ENCODE data around the gene VPS8. TPM values are rescaled to one million over a fixed set of nuclear protein-coding genes. Genes with fewer than 3 reads are reported as not detected.

Gene VPS8
- total RNA-seq, 1 experiment from 2014 or later, result 39.7 TPM

DNA sequence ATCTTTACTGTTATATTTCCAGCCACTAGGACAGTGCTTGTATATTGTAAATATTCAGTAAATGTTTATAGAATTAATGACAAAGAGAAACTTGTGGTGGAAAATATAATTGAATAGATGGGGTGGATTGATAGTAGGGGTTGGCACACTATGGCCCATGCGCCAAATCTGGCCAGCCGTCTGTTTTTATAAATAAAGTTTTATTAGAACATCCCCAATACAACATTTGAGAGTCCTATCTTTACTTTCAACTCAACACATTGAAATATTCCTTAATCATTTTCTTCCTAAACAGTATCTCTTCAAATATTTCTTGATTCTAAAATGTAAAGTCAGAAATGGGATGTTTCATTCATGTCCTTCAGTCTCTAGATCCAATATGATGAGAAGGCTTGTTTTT is 45.1 kb downstream of the VPS8 start:
- Mint-ChIP-seq H3K27ac (no peak overlapping the region), H3K27me3 (ENCODE audit: low read depth) (no peaks in the 10 kb centered on the region), H3K4me1 (no peaks in the 10 kb centered on the region), H3K4me3 (no peak overlapping the region), H3K9me3 (no peaks in the 10 kb centered on the region), H3K36me3 (ENCODE audit: insufficient read depth in 1 of 3, low read depth in 3 of 3) (peaks cover 0 to 37% (median 23%) of the 10 kb centered on the region in 3 experiments; a peak in 4 of 7 replicates)
- Histone ChIP-seq H3K27me3 (ENCODE audit: insufficient read depth, low read length) (no peaks in the 10 kb centered on the region), H3K23ac (ENCODE audit: insufficient read length, low read depth, low read length) (no peak overlapping the region), H3K9ac (ENCODE audit: extremely low read depth, insufficient read length, low read length) (no peak overlapping the region), H3K23me2 (ENCODE audit: insufficient read length, low read depth, low read length, poor library complexity, severe bottlenecking) (no peaks in the 10 kb centered on the region), H4K8ac (replicated peaks; ENCODE audit: insufficient read length, low read depth, low read length) (no peak overlapping the region), H3K27ac (ENCODE audit: insufficient read length, low read depth, low read length) (no peak overlapping the region), H3K4me2 (ENCODE audit: insufficient read depth, insufficient read length, low read length) (no peak overlapping the region), H3K18ac (ENCODE audit: insufficient read length, low read depth, low read length) (no peak overlapping the region), H4K20me1 (ENCODE audit: control insufficient read depth, insufficient read depth, insufficient read length) (no peaks in the 10 kb centered on the region), H3K4ac (ENCODE audit: low read depth, low read length) (no peak overlapping the region), H3K4me1 (ENCODE audit: insufficient read depth, low read length) (no peaks in the 10 kb centered on the region), H2BK5ac (ENCODE audit: insufficient read length, low read length) (no peak overlapping the region), H3K9me3 (ENCODE audit: control insufficient read depth, low read depth, low read length) (no peaks in the 10 kb centered on the region), H2BK20ac (ENCODE audit: low read depth, low read length, poor library complexity, severe bottlenecking) (no peak overlapping the region), H3K56ac (ENCODE audit: insufficient read length, low read depth, low read length) (no peak overlapping the region), H3T11ph (ENCODE audit: low read length) (no peak overlapping the region), H4K5ac (ENCODE audit: insufficient read length, low read depth, low read length) (no peak overlapping the region), H4K91ac (ENCODE audit: insufficient read length, low read depth, low read length) (no peak overlapping the region), H3K79me2 (ENCODE audit: insufficient read depth, low read length) (no peaks in the 10 kb centered on the region), H2BK15ac (ENCODE audit: low read depth, low read length) (no peak overlapping the region), H3K14ac (ENCODE audit: insufficient read depth, low read length) (no peak overlapping the region), H2BK120ac (ENCODE audit: low read depth, low read length, poor library complexity, severe bottlenecking) (no peak overlapping the region), H3K79me1 (ENCODE audit: insufficient read depth, low read depth, low read length, poor library complexity, severe bottlenecking) (no peaks in the 10 kb centered on the region), H2BK12ac (ENCODE audit: insufficient read length, low read depth, low read length) (no peak overlapping the region), H2AK5ac (ENCODE audit: insufficient read length, low read length) (no peak overlapping the region), H2AFZ (ENCODE audit: low read length) (no peak overlapping the region)
- DNase-seq, result no peak
- TF ChIP-seq, protein P1, sequence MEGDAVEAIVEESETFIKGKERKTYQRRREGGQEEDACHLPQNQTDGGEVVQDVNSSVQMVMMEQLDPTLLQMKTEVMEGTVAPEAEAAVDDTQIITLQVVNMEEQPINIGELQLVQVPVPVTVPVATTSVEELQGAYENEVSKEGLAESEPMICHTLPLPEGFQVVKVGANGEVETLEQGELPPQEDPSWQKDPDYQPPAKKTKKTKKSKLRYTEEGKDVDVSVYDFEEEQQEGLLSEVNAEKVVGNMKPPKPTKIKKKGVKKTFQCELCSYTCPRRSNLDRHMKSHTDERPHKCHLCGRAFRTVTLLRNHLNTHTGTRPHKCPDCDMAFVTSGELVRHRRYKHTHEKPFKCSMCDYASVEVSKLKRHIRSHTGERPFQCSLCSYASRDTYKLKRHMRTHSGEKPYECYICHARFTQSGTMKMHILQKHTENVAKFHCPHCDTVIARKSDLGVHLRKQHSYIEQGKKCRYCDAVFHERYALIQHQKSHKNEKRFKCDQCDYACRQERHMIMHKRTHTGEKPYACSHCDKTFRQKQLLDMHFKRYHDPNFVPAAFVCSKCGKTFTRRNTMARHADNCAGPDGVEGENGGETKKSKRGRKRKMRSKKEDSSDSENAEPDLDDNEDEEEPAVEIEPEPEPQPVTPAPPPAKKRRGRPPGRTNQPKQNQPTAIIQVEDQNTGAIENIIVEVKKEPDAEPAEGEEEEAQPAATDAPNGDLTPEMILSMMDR (conservative IDR thresholded peaks at IDR 0.05), result no peak
- WGBS (ENCODE audit: extremely low coverage, insufficient read length, low lambda C conversion rate), result no CpG with 5 or more reads among the region's 2 CpGs
